ENCODE results near the gene KAT6B.

DNA sequence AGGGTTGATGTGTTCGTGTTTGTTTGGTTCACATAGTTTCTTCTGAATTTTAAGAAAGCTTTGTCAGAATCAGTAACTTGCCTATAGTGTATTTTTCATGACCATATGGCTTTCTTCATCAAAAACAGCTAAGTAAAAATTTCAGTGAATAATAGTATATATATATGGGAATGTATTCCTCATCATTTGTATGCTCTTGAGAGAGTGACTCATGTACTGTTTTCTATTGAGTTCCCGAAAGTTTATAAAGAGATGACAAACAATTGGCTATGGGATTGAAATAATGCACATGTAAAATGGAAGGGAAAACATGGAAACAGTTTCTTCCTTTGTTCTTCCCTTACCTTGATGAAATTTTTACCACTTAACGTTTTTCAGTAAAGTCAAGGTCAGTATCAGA lies 56.4 kb downstream of the KAT6B start:
- TF ChIP-seq, protein P1, sequence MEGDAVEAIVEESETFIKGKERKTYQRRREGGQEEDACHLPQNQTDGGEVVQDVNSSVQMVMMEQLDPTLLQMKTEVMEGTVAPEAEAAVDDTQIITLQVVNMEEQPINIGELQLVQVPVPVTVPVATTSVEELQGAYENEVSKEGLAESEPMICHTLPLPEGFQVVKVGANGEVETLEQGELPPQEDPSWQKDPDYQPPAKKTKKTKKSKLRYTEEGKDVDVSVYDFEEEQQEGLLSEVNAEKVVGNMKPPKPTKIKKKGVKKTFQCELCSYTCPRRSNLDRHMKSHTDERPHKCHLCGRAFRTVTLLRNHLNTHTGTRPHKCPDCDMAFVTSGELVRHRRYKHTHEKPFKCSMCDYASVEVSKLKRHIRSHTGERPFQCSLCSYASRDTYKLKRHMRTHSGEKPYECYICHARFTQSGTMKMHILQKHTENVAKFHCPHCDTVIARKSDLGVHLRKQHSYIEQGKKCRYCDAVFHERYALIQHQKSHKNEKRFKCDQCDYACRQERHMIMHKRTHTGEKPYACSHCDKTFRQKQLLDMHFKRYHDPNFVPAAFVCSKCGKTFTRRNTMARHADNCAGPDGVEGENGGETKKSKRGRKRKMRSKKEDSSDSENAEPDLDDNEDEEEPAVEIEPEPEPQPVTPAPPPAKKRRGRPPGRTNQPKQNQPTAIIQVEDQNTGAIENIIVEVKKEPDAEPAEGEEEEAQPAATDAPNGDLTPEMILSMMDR (tag by site-specific recombination; IDR thresholded peaks at IDR 0.05): no peak
- TF ChIP-seq REST (tag by site-specific recombination; IDR thresholded peaks at IDR 0.05) (no peak), ZNF530 (tag by site-specific recombination; IDR thresholded peaks at IDR 0.05; ENCODE audit: low read depth) (no peak), ZNF76 (tag by site-specific recombination; IDR thresholded peaks at IDR 0.05; ENCODE audit: borderline replicate concordance, low read depth) (no peak), TCF7L2 (IDR thresholded peaks at IDR 0.05; ENCODE audit: borderline replicate concordance, low read depth, low read length) (no peak), ZNF529 (tag by site-specific recombination; IDR thresholded peaks at IDR 0.05; ENCODE audit: insufficient replicate concordance) (no peak), PRDM10 (tag by site-specific recombination; IDR thresholded peaks at IDR 0.05) (no peak)
- TF ChIP-seq, protein P2, sequence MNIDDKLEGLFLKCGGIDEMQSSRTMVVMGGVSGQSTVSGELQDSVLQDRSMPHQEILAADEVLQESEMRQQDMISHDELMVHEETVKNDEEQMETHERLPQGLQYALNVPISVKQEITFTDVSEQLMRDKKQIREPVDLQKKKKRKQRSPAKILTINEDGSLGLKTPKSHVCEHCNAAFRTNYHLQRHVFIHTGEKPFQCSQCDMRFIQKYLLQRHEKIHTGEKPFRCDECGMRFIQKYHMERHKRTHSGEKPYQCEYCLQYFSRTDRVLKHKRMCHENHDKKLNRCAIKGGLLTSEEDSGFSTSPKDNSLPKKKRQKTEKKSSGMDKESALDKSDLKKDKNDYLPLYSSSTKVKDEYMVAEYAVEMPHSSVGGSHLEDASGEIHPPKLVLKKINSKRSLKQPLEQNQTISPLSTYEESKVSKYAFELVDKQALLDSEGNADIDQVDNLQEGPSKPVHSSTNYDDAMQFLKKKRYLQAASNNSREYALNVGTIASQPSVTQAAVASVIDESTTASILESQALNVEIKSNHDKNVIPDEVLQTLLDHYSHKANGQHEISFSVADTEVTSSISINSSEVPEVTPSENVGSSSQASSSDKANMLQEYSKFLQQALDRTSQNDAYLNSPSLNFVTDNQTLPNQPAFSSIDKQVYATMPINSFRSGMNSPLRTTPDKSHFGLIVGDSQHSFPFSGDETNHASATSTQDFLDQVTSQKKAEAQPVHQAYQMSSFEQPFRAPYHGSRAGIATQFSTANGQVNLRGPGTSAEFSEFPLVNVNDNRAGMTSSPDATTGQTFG (tag by site-specific recombination; IDR thresholded peaks at IDR 0.05; ENCODE audit: borderline replicate concordance): no peak

Data from HEK293 (cell line).